Thymus (tissue), 11 donors: Measurements from ENCODE around the gene B3GNT7. TPM values are rescaled to one million over a fixed set of nuclear protein-coding genes. Genes with fewer than 3 reads are reported as not detected.

Experiments used
- DNase-seq, 9 donors: peaks; one replicate each; pipeline ENCODE4 v3.0.0-alpha.2; 2013; ENCODE audit warnings: low spot score in 9 of 9, low read depth in 6 of 9, missing footprints in 1 of 9
- H3K27ac ChIP-seq, 2 donors: one replicate each; pipeline ENCODE4 v1.5.1; 2013; ENCODE audit warnings: control low read depth in 1 of 2, low read depth in 1 of 2, low read length in 1 of 2, mild to moderate bottlenecking in 1 of 2, moderate library complexity in 1 of 2
- H3K27me3 ChIP-seq, 2 donors: one replicate each; pipeline ENCODE4 v1.5.1; 2013; ENCODE audit warnings: low read length in 1 of 2; ENCODE audit not compliant: control insufficient read depth in 2 of 2, insufficient read depth in 1 of 2
- H3K36me3 ChIP-seq, 2 donors: one replicate each; pipeline ENCODE4 v1.5.1; 2013; ENCODE audit warnings: low read length in 1 of 2, mild to moderate bottlenecking in 1 of 2, moderate library complexity in 1 of 2; ENCODE audit not compliant: control insufficient read depth in 2 of 2, insufficient read depth in 2 of 2
- H3K4me1 ChIP-seq, 2 donors: one replicate each; pipeline ENCODE4 v1.5.1; 2013; ENCODE audit warnings: low read length in 2 of 2; ENCODE audit not compliant: control insufficient read depth in 2 of 2, insufficient read depth in 2 of 2
- H3K4me3 ChIP-seq, 2 donors: one replicate each; pipeline ENCODE4 v1.5.1; 2013; ENCODE audit warnings: low read length in 2 of 2, control low read depth in 1 of 2, mild to moderate bottlenecking in 1 of 2
- H3K9me3 ChIP-seq, 2 donors: one replicate each; pipeline ENCODE4 v1.5.1; 2013; ENCODE audit warnings: low read length in 1 of 2, mild to moderate bottlenecking in 1 of 2; ENCODE audit not compliant: control insufficient read depth in 2 of 2, insufficient read depth in 1 of 2
- WGBS: extraction: QIAGEN DNeasy Blood & Tissue Kit; methylation state at CpG from one replicate; pipeline ENCODE4 v1.1.7; 2013; 5-methylcytosine and 5-hydroxymethylcytosine counted together
- polyA plus RNA-seq: library from polyadenylated mRNA; stranded (reverse); fragments of 200-250 nt; gene quantifications from one replicate; pipeline ENCODE4 v1.2.3, GENCODE V29; 2013
- total RNA-seq: library from RNA; stranded (reverse); fragments of 120-200 nt; gene quantifications from one replicate; pipeline ENCODE4 v1.2.4, GENCODE V29; 2013
- donor health status: healthy.

The B3GNT7 gene
- total and polyA plus RNA-seq, 2 donors: 1.8 to 2.2 TPM

DNA sequence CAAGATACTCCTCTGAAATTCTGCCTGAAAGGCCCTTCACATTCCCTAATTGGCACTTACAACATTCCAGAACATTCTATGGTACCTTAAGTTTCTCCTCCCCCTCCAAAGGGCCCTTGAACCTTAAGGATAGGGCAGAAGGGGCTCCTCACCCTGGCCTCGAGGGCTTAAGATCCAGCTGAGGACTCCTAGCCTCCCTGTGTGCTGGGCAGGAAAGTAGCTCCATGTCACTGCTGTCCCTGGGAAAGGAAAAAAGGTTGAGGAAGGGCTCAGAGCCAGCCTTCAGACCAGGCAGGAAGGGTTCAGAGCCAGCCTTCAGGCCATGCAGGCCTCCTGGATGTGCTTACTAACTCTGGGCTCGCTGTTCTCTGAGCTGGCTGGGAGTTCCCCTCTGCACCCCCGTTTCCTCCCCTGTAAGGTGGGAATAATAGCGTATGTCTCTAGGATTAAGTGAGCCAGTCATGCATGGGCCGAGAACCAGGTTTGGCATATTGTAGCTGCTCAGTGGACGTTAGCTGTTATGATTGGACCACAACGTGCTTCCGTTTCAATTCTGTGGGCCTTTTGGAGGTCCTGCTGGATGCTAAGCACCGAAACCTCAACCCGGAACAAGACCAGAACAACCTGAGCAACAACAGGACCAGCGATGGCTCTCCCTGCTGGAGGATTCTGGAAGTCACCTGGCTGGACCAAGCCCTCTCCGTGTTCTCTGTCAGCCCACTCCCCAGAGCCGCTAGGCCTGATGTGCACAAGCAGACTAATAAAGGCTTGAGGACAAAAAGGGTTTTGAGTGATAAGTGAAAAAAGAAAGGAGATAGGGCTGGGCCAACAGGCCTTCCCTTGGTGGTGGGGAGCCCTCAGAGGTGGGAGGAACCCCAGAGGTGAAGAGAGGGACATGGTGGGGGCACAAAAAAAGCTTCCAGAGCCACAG is 1.0 kb upstream of the B3GNT7 start:
- WGBS: 93% methylated on average over 13 of the region's 13 CpGs
- DNase-seq: no peak
- no peak overlapping the region for H3K4me3 ChIP-seq
- H3K27me3 ChIP-seq: peaks cover 28 to 43% of the 10 kb centered on the region in 2 donors
- no peak overlapping the region for H3K27ac ChIP-seq
- no peaks in the 10 kb centered on the region for H3K9me3 ChIP-seq
- no peaks in the 10 kb centered on the region for H3K36me3 ChIP-seq
- H3K4me1 ChIP-seq: peaks cover 0 to 41% of the 10 kb centered on the region in 2 donors

DNA sequence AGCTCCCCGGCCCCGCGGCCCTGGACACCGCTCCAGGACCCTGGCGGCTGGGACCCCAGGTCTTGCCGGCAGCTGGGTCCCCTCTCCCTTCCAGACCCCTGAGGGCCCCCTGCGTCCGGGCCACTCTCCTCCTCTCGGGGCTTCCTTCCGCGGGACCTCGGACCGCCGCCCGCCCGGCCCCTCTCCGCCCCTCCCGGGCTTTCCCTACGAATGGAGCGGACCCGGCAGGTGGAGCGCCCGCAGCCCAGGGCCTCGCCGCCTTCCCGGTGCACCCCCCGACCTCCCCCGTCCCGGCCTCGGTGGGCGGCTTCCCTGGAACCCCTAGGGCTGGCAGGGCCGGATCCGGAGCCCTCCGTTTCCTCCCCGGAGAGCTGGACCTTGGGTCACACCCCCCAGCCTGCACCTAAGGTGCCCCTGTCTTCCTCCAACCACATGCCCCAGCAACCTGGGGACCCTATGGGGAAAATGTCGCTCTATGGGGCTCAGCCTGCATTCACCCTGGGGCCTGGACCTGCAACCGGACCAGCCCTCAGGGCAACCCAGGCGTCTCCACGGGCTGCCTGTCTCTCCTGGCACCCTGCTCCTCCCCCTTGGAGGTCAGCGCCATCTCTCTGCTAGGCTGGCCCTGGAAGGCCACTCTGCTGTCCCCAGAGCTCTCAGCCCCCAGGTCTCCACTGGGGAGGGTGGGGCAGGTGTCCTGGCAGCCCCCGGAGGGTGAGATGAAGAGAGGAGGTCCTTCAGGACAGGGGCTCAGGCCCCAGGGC is 730 bp downstream of the B3GNT7 start:
- Histone ChIP-seq H3K9me3 (no peaks in the 10 kb centered on the region), H3K27me3 (peaks cover 28 to 45% of the 10 kb centered on the region in 2 donors), H3K4me1 (peaks cover 0 to 50% of the 10 kb centered on the region in 2 donors), H3K4me3 (peak overlapping the region in 1 of 2 donors; percentile 50), H3K36me3 (no peaks in the 10 kb centered on the region), H3K27ac (no peak overlapping the region)
- no peak for DNase-seq
- WGBS: 18% methylated on average over 41 of the region's 41 CpGs

DNA sequence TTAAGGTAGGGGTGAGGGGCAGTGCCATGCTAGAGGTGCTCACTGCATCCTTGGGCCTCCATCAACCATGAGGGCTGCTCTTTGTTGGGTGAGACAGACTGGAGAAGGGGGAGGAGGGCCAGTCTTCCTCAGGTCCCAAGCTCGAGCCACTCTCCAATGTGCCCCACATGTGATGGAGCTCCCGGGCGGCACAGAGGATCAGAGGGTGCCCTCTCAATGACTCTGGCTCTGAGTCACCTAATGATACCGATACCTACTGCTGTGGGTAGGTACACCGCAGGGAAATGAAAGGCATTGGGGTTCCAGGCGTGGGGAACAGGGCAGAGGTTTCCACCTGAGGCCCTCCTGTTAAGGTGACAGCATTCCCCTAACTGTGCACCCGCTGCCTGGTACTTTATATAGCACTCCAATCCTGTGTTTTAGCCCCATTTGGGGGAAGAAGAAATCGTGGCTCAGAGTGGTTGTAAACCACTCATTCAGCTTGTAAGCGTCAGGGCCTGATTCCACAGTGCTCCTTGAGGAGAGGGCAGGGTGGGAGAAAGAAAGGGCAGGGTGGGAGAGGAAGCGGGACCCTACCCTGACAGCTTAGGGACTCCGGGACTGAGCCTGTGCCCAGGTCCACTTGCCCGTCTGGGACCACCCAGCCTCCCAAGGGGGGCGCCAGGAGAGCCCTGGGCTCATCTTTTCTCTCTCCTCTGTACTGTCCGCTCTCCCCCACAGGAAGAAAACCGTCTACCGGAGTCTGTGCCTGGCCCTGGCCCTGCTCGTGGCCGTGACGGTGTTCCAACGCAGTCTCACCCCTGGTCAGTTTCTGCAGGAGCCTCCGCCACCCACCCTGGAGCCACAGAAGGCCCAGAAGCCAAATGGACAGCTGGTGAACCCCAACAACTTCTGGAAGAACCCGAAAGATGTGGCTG is 1.8 kb downstream of the B3GNT7 start:
- Histone ChIP-seq H3K9me3 (no peaks in the 10 kb centered on the region), H3K27ac (no peak overlapping the region), H3K36me3 (no peaks in the 10 kb centered on the region), H3K27me3 (peaks cover 28 to 45% of the 10 kb centered on the region in 2 donors), H3K4me1 (peaks cover 0 to 42% of the 10 kb centered on the region in 2 donors), H3K4me3 (no peak overlapping the region)
- WGBS: 95% methylated on average over 22 of the region's 22 CpGs
- no peak for DNase-seq

DNA sequence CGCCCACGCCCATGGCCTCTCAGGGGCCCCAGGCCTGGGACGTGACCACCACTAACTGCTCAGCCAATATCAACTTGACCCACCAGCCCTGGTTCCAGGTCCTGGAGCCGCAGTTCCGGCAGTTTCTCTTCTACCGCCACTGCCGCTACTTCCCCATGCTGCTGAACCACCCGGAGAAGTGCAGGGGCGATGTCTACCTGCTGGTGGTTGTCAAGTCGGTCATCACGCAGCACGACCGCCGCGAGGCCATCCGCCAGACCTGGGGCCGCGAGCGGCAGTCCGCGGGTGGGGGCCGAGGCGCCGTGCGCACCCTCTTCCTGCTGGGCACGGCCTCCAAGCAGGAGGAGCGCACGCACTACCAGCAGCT is 2.4 kb downstream of the B3GNT7 start:
- Histone ChIP-seq H3K9me3 (no peaks in the 10 kb centered on the region), H3K27me3 (peaks cover 28 to 45% of the 10 kb centered on the region in 2 donors), H3K4me3 (no peak overlapping the region), H3K4me1 (peaks cover 0 to 36% of the 10 kb centered on the region in 2 donors), H3K27ac (no peak overlapping the region), H3K36me3 (no peaks in the 10 kb centered on the region)
- no peak for DNase-seq
- 97% methylated on average over 28 of the region's 28 CpGs for WGBS

DNA sequence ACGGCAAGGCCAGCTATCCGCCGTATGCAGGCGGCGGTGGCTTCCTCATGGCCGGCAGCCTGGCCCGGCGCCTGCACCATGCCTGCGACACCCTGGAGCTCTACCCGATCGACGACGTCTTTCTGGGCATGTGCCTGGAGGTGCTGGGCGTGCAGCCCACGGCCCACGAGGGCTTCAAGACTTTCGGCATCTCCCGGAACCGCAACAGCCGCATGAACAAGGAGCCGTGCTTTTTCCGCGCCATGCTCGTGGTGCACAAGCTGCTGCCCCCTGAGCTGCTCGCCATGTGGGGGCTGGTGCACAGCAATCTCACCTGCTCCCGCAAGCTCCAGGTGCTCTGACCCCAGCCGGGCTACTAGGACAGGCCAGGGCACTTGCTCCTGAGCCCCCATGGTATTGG is 3.1 kb downstream of the B3GNT7 start:
- no peak for DNase-seq
- H3K4me1 ChIP-seq: peaks cover 0 to 29% of the 10 kb centered on the region in 2 donors
- 98% methylated on average over 27 of the region's 27 CpGs for WGBS

GRCh38 chr2:231399046-231399852 is 3.7 kb downstream of the B3GNT7 start:
- Histone ChIP-seq H3K27me3 (peaks cover 28 to 39% of the 10 kb centered on the region in 2 donors), H3K27ac (no peak overlapping the region), H3K4me3 (no peak overlapping the region), H3K4me1 (peaks cover 0 to 22% of the 10 kb centered on the region in 2 donors), H3K9me3 (no peaks in the 10 kb centered on the region), H3K36me3 (no peaks in the 10 kb centered on the region)
- WGBS: 97% methylated on average over 23 of the region's 23 CpGs
- no peak for DNase-seq

More for the DNA sequence above, 3.1 kb downstream of the B3GNT7 start:
- Histone ChIP-seq H3K27me3 (peaks cover 28 to 45% of the 10 kb centered on the region in 2 donors), H3K36me3 (no peaks in the 10 kb centered on the region), H3K27ac (no peak overlapping the region), H3K9me3 (no peaks in the 10 kb centered on the region), H3K4me3 (no peak overlapping the region)

- Histone ChIP-seq H3K36me3 (no peaks in the 10 kb centered on the region), H3K4me3 (no peak overlapping the region), H3K9me3 (no peaks in the 10 kb centered on the region), H3K27me3 (peaks cover 20 to 31% of the 10 kb centered on the region in 2 donors), H3K4me1 (peaks cover 0 to 16% of the 10 kb centered on the region in 2 donors), H3K27ac (no peak overlapping the region)
- DNase-seq: no peak
- 93% methylated on average over 12 of the region's 12 CpGs for WGBS
These were observed 4.6 kb downstream of the B3GNT7 start for GRCh38 chr2:231399853-231400680.
